Natural killer cell (primary cell): ENCODE results near the gene MYO5A. TPM values are rescaled to one million over a fixed set of nuclear protein-coding genes. Genes with fewer than 3 reads are reported as not detected.
A peak's percentile ranks its signal among the peaks of the same experiment; 100 is the strongest.

Experiments used
- ATAC-seq, 3 donors: fragments of 150-1000 bp in 2 of 3; fragments of 200-7000 bp in 1 of 3; cut with Tn5 transposase; 1 replicate in 1 of 3; 2 replicates in 2 of 3; pipeline ENCODE4 v1.10.0; 2021; ENCODE audit warnings: mild to moderate bottlenecking in 2 of 3, moderate library complexity in 2 of 3
- DNase-seq, 2 donors: peaks; one replicate each; pipeline versions ENCODE4 v3.0.0 to v3.0.0-alpha.2; 2013 to 2021; ENCODE audit warnings: mixed read lengths in 1 of 2
- H3K27ac ChIP-seq: one replicate; pipeline ENCODE4 v1.5.1; 2013; ENCODE audit warnings: mild to moderate bottlenecking, low read length
- H3K27me3 ChIP-seq: one replicate; pipeline ENCODE4 v1.6.1; 2013; ENCODE audit warnings: low read length; ENCODE audit not compliant: control insufficient read depth, insufficient read depth
- H3K36me3 ChIP-seq: one replicate; pipeline ENCODE4 v1.6.1; 2013; ENCODE audit warnings: low read length; ENCODE audit not compliant: control insufficient read depth, insufficient read depth
- H3K4me1 ChIP-seq: one replicate; pipeline ENCODE4 v1.6.1; 2013; ENCODE audit warnings: low read length; ENCODE audit not compliant: control insufficient read depth, insufficient read depth
- H3K4me3 ChIP-seq: one replicate; pipeline ENCODE4 v1.5.1; 2013; ENCODE audit warnings: low read length
- H3K9me3 ChIP-seq: one replicate; pipeline ENCODE4 v1.6.1; 2013; ENCODE audit warnings: low read length; ENCODE audit not compliant: control insufficient read depth, insufficient read depth
- H3K27ac Mint-ChIP-seq, 2 donors: one replicate each; pipeline ENCODE4 v1.8.0; 2022; ENCODE audit warnings: mild to moderate bottlenecking in 2 of 2, mixed read lengths in 2 of 2, moderate library complexity in 1 of 2
- H3K27me3 Mint-ChIP-seq, 2 donors: one replicate each; pipeline ENCODE4 v1.8.0; 2022; ENCODE audit warnings: low read depth in 2 of 2, mixed read lengths in 2 of 2
- H3K36me3 Mint-ChIP-seq: one replicate; pipeline ENCODE4 v1.8.0; 2022; ENCODE audit warnings: mixed read lengths
- H3K4me1 Mint-ChIP-seq, 2 donors: one replicate each; pipeline ENCODE4 v1.8.0; 2022; ENCODE audit warnings: mixed read lengths in 2 of 2
- H3K4me3 Mint-ChIP-seq: one replicate; pipeline ENCODE4 v1.8.0; 2022; ENCODE audit warnings: mild to moderate bottlenecking, moderate library complexity, mixed read lengths
- H3K9me3 Mint-ChIP-seq, 2 donors: one replicate each; pipeline ENCODE4 v1.8.0; 2022; ENCODE audit warnings: mixed read lengths in 2 of 2
- WGBS: methylation state at CpG from one replicate; pipeline ENCODE4 v1.1.7; 2013; ENCODE audit warnings: missing lambda C conversion rate; ENCODE audit not compliant: insufficient coverage; 5-methylcytosine and 5-hydroxymethylcytosine counted together
- intact Hi-C: fragments of 100-400 bp; cut with micrococcal nuclease; formaldehyde crosslinking; loops from one replicate; pipeline ENCODE4 v1.14.2; 2022
- total RNA-seq, 4 donors: library from RNA; stranded (reverse); fragments of 120-200 nt in 1 of 4; gene quantifications; one replicate each; pipeline versions ENCODE4 v1.2.3 to v1.2.4, GENCODE V29; 2013 to 2022
- TF ChIP-seq, protein P1 (sequence below): fragments of 200-600 bp; IDR thresholded peaks from one replicate; pipeline ENCODE4 v1.8.0; 2022; ENCODE audit warnings: antibody characterized with exemption

Gene MYO5A
- total RNA-seq, 3 donors from 2014 or later (not counting 1 experiment from before 2014, with no cell fraction given), result 42.8 to 51.5 (median 44.4) TPM

DNA sequence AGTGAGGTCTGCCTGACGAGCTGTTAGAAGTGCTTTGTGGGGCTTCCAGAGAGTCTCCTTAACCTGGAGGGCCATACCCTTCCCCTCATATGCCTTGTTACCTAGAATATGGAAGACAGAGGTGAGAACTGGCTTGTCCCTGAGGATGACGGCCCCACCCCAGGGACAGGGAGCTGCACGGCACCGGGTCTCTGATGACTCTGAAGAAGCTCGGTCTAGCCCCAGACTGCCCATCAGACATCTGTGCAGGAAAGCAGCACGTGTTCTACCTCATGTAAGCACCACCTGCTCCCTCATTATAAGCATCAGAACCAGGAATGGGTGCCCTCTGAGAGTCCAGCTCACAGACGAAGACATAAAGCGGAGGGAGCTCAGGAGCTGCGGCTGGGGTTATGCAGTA, 251.1 kb downstream of the MYO5A start:
- H3K9me3 ChIP-seq, result no peaks in the 10 kb centered on the region
- DNase-seq (no peak), ATAC-seq (no peak)
- no peak overlapping the region for H3K27ac Mint-ChIP-seq
- H3K9me3 Mint-ChIP-seq, result no peaks in the 10 kb centered on the region
- no peak overlapping the region for H3K4me3 ChIP-seq
- no peaks in the 10 kb centered on the region for H3K36me3 Mint-ChIP-seq
- intact Hi-C loops, result no loop called here
- no peak overlapping the region for H3K27ac ChIP-seq
- TF ChIP-seq, protein P1, sequence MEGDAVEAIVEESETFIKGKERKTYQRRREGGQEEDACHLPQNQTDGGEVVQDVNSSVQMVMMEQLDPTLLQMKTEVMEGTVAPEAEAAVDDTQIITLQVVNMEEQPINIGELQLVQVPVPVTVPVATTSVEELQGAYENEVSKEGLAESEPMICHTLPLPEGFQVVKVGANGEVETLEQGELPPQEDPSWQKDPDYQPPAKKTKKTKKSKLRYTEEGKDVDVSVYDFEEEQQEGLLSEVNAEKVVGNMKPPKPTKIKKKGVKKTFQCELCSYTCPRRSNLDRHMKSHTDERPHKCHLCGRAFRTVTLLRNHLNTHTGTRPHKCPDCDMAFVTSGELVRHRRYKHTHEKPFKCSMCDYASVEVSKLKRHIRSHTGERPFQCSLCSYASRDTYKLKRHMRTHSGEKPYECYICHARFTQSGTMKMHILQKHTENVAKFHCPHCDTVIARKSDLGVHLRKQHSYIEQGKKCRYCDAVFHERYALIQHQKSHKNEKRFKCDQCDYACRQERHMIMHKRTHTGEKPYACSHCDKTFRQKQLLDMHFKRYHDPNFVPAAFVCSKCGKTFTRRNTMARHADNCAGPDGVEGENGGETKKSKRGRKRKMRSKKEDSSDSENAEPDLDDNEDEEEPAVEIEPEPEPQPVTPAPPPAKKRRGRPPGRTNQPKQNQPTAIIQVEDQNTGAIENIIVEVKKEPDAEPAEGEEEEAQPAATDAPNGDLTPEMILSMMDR, result no peak
- no peaks in the 10 kb centered on the region for H3K27me3 ChIP-seq
- no peaks in the 10 kb centered on the region for H3K4me1 ChIP-seq
- peaks cover 7 to 8% of the 10 kb centered on the region in 2 donors for H3K27me3 Mint-ChIP-seq
- no peaks in the 10 kb centered on the region for H3K4me1 Mint-ChIP-seq
- WGBS, result 91% methylated on average over 8 of the region's 9 CpGs
- H3K4me3 Mint-ChIP-seq, result no peak overlapping the region
- H3K36me3 ChIP-seq, result no peaks in the 10 kb centered on the region

DNA sequence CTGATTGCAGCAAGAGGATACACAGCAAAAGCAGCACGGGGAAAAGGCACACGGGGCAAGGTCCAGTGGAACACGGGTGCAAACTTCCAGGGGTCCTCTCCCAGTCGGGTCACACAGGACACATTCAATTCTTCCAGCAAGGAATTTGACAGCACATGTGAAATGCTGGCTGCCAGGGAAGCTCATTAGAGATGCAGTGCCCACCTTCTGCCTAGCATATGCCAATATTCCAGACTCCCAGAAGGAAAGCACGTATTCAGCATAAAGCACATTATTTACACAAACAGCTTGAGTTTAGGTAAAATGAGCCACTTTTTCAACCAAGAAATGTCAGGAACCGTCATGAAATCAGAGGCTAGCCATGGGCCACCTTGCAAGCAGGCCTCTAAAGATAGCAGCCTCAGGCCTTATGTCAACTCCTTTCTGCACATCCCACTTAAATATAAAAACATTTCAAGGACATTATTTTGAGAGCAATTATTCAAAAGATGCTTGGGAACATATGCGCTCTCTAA, 252.4 kb downstream of the MYO5A start:
- Mint-ChIP-seq H3K4me3 (no peak overlapping the region), H3K4me1 (no peaks in the 10 kb centered on the region), H3K9me3 (no peaks in the 10 kb centered on the region), H3K27ac (no peak overlapping the region), H3K27me3 (peaks cover 7 to 8% of the 10 kb centered on the region in 2 donors), H3K36me3 (no peaks in the 10 kb centered on the region)
- H3K9me3 ChIP-seq, result no peaks in the 10 kb centered on the region
- H3K4me3 ChIP-seq, result no peak overlapping the region
- TF ChIP-seq, protein P1, result no peak
- H3K36me3 ChIP-seq, result no peaks in the 10 kb centered on the region
- intact Hi-C loops, result no loop called here
- no peak overlapping the region for H3K27ac ChIP-seq
- DNase-seq, result no peak
- H3K27me3 ChIP-seq, result no peaks in the 10 kb centered on the region
- WGBS, result 88% methylated on average over 6 of the region's 7 CpGs
- H3K4me1 ChIP-seq, result no peaks in the 10 kb centered on the region
- ATAC-seq, result no peak

DNA sequence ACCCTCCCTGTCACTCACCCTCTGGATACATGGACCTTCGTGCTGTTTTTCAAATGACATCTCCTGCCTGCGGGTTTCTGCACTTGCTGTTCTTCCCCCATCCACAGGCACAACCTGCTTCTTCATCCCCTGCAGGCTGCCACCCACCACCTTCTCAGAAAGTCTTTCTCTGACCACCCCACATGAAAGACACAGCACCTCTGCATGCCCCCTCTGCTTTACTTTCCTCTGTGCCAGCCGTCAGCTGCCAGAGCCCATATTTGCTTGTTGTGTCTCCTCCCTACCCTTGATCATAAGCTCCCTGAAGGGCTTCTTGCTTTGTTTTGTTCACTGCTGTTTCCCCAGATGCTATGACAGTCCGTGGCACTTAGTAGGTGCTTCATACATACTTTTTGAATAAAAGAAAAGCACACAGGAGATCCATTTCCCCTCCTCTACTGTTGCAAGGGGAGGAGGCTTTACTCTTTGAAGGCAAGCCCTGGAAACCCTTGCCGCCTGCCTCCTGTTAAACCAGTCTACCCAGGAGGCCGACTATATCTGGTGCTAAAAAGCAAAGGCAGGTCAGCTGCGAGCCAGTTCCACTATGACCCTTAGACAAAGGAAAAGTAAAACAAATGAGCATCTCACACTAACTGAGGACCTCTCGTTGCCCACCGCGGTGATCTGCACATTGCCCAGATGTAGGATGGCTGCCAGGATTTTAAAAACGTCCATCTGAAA, 265.0 kb downstream of the MYO5A start:
- Histone ChIP-seq H3K27me3 (no peaks in the 10 kb centered on the region), H3K36me3 (no peaks in the 10 kb centered on the region), H3K27ac (no peak overlapping the region), H3K4me1 (peaks cover 21% of the 10 kb centered on the region), H3K4me3 (no peak overlapping the region), H3K9me3 (no peaks in the 10 kb centered on the region)
- Mint-ChIP-seq H3K27me3 (no peaks in the 10 kb centered on the region), H3K36me3 (no peaks in the 10 kb centered on the region), H3K9me3 (no peaks in the 10 kb centered on the region), H3K27ac (peak overlapping the region in 1 of 2 donors; percentile 86), H3K4me3 (no peak overlapping the region), H3K4me1 (peaks cover 20 to 25% of the 10 kb centered on the region in 2 donors)
- no peak for DNase-seq
- TF ChIP-seq, protein P1, result no peak
- ATAC-seq, result no peak
- whole genome bisulfite sequencing, result 87% methylated on average over 10 of the region's 11 CpGs
- intact Hi-C loops, result no loop called here
